GM21717 (cell line): ENCODE data around the gene CDC42BPB.

Experiments
- ATAC-seq: cut with Tn5 transposase; IDR thresholded peaks from one replicate; pipeline ENCODE4 v1.9.1; 2021; ENCODE audit warnings: mild to moderate bottlenecking, moderate library complexity; ENCODE audit not compliant: unreplicated experiment

The CDC42BPB gene

DNA sequence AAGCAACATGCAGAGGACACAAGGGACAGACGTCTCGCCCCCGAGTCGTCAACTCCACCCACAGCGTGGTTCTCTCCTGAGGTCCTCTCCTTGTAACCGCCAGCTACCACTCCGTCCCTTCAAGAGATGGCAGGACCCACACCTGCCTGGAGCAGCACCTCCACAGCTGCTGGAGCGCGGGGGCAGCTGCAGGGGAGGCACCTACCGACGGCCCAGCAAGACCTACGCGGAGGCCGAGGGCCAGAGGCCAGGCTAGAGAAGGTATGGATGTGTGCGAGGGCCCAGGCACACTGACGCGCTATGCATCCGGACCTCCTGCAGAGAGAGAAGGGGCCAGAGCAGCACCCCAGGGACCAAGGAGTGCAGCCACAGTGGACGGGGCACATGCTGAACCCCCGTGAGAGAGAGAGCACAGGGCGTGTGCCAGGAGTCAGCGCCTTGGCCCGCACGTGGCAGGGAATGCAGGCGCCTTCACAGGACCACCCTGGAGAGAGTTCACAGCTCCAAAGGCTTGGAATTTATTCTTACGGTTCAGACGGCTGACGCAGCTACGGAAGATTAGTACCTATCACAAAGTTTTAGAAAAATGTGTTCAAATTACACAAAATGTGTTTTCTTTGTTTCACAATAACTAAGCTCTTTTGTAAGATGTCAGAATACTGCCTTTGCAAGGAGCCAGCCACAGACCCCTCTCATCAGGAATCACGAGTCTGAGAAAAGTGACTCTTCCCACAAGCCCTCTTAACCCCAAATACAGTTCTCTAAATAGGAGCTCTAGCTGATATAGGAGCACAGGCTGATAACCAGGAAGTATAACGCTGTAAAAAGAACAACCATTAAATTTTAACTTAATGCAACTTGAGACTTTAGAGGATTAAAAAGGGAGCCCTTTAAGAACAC is 36.8 kb downstream of the CDC42BPB start:
- no peak for ATAC-seq

DNA sequence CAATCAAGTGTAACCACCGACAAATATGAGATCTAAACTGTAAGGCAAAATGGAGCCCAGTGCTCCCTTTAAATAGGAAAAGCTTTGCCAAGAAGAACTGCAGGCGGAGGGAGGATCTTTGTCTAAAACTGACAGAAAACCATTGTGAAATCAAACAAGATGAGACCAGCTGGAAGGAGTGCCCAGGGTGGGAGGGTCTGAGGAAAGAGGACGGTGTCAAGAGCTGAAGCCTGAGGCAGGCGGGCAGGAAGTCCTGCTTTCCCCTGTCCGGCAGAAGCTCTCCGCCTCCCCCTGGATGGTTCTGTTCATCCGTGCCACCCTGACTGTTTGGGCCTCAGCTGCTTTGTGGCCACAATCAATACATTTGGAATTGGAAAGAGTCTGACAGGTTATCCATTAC is 37.5 kb downstream of the CDC42BPB start:
- ATAC-seq, result no peak

DNA sequence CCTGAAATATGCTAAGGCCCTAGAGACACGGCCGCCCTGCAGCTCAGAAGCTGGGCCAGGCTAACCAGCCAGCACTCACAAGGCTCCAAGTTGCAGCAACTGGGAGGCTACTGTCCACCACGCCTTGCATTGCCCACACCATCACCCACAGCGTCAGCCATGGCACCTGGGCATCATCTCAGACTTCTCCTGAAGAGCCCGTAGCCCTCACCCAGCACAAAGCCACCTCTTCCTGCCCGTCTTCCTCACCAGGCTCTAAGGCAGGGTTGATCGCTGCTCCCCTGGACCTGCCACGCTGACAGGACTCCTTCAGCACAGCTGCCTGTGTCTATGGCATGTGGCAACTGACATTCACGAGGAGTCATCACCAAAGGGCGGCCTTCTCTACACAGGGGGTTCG is 38.1 kb downstream of the CDC42BPB start:
- ATAC-seq, result no peak

DNA sequence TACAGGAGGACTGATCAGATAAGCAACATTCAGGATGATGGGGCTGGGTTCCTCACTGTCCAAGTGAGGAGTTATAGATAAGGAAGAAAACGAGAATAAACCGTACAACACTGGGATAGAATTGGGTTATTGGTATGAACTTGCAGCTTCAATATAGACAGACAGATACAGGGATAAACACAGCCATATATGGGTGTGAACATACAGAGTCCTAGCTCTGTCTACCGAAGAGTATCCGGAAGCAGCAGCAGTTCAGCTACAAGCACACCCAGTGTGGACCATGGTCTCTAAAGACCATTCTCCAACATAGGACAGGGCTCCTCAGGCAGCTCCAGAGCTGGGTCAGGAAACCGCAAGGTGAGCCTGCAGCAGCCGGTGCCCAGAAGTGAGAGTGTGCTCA is 40.8 kb downstream of the CDC42BPB start:
- ATAC-seq, result no peak

DNA sequence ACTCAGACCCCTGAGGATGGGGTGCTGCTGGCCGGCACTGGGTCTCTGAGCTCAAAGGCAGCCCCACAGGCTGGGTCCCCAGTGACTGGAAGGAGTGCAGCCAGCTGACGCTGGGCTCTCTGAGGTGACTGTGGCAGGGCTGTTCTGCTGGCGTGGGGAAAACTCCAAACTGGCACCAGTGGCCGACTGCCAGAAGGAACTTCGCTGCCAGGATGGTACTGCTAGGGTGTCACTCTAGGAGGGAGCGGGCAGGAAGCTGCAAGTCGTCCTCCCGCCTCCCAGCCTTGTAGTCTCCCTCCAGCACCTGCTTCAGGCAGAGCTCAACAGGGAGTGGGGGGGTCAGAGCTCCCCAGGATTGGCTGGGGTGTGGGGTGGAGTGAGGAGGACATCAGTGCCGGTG is 41.3 kb downstream of the CDC42BPB start:
- no peak for ATAC-seq

DNA sequence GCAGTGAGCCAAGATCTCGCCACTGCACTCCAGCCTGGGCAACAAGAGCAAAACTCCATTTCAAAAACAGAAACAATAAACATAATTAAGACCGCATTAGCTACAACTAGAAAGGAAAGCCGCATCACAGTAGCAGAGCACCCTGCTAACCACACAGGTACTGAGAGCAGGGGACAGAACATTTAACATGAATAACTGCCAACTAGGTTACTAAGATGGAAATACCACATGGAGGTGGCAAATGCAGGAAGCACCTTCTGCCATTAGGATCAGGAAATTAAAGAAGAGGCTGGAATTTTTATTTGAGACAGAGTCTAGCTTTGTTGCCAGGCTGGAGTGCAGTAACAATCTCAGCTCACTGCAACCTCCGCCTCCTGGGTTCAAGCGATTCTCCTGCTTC is 41.9 kb downstream of the CDC42BPB start:
- ATAC-seq, result no peak

DNA sequence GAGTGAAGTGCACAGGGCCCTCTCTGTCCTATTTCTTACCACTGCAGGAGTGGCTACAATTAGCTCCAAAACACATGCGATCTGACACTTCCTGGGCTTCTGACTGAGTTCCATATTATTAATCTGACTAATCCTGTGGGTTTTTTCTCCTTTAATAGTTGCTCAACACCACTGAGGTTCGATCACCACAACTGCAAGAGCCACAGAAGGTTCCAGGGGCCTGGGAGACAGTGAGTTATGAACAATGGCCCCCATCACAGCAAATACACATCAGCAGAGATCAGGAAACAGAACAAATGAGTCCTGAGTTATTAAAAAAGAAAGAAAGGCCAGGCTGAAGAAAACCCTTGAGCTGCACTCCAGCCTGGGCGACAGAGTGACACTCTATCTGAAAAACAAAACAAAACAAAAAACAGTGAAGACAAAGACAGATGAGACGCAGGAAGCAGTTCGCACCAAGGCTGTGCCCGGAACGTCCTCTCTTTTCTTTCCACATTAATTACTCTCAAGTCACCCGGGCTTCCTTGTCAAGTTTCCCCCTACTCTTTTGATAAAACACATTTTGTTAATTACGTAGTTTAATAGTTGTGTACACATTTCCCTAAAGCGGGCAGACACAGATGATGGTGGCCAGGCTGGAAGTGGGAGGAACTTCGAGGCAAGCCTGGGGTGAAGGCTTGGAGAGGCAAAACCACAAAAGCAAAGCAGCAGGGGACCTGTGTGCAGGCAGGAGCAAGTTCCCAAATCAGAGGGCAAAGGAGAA is 42.7 kb downstream of the CDC42BPB start:
- ATAC-seq, result no peak

DNA sequence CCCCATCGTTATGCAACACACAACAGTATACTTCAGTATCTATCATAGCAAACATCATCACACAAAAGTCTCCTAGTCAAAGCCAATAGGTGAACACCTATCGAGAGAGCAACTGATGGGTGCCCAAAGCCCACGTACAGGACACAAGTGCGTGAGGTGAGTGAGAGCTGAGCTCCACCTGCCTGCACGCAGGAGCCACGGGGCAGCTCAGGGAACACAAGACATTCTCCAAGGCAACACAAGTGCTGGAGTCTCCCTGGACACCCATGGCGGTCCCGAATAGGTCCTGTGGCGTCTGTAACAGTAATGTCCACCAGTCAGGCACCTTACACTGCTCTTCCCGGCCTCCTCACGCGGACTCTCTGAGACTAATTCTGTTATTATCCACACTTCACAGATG is 44.3 kb downstream of the CDC42BPB start:
- ATAC-seq, result no peak

DNA sequence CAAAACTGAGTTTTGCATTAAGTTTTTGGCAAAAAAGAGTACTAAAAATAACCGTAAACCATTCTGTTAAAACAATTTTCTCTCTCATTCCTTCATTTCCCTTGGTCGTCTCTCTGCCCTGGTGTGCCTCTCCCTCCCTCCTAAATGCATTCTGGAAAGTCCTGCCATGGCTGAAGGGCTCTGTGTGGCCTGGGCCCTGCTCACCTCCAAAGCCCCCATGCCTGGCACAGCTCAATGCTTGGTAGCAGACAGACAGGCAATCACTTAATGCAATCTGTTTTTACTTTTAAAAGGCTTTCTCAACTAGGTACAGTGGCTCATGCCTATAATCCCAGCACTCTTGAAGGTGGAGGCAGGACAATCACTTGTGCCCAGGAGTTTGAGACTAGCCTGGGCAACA is 47.8 kb downstream of the CDC42BPB start:
- ATAC-seq, result no peak

DNA sequence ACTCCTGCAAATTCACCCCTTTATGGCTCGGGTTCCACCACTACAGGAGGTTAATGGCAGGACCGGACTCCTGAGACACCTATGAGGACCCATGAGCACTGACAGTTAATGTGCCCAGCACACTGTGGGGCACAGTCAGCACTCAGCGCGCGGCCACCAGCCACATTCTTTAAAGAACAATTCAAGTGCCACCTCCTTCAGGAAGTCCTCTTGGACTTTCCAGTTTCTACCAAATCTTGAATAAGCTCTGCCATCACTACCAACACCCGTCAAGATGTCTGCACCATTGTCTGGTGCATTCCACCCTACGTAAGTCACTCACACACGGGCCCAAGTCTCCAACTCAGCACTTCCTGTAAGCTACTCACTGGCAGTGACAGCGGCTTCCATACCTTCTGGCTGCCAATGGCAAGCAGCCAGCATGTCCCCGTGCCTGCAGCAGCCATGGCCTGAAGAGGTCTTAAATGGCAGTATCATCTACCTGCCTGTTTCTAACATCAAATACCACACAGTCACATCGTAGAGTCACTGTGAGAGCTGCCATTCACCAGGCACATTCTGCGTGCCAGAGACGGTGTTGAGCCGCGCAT is 48.5 kb downstream of the CDC42BPB start:
- no peak for ATAC-seq

DNA sequence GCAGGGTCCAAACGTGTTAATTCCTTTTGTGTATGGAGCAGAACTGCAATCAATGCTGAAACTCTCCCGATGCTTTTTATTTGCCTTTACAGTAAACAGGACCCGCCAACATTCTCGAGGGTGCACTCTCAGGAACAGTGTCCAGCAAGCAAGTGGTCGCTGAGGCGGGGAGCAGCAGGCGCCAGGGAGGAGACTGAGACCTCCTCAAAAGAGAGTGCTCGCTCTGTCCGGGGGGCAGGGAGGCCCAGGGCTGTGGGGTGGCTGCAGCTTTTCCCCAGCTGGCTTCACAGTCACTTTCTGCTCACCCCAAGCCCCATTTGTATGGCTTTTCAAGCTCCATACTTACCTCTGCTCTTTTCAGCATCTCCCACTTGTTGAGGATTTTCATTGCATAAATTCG is 49.2 kb downstream of the CDC42BPB start:
- ATAC-seq, result no peak

DNA sequence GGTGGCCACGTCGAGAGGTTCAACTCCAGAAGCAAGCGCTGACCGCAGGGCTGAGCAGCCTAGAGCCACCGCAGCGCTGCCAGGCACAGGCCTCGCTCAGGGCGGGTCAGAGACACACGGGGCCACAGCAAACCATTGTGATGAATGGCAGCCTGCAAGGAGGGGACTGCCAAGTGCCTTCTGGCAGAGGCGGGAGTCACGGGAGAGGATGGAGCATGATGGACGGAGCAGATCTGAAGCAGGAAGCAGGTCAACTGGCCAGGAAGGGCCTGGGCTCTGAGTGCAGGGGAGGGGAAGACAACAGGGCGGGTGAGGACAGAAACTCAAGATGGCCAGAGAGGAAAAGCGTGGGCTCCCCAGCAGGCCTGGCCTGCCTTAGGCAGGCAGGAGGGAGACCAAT is 49.8 kb downstream of the CDC42BPB start:
- ATAC-seq, result no peak

DNA sequence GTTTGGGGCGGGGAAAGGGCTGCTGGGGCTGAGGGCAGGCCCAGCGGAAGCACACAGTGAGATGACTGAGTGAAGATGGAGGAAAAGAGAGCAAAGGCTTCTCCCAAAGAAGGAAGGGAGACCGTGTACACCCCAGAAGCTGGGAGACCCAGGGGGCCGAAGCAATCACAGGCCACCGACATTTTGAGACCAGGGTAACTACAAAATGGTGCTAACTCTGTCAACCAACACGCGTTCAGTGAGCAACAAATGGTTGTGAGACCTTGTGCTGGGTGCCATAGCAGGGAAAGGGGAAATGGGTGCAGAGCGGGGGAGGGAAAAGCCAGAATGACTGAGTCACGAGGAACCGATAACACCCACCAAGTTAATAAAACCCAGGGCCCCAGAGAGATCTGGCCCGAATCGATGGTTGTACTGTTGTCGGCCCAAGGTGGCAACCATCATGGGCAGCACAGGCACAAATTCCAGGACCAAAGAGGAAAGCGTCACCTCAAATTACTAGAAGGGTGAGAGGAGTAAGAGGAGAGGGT is 50.3 kb downstream of the CDC42BPB start:
- ATAC-seq, result no peak

DNA sequence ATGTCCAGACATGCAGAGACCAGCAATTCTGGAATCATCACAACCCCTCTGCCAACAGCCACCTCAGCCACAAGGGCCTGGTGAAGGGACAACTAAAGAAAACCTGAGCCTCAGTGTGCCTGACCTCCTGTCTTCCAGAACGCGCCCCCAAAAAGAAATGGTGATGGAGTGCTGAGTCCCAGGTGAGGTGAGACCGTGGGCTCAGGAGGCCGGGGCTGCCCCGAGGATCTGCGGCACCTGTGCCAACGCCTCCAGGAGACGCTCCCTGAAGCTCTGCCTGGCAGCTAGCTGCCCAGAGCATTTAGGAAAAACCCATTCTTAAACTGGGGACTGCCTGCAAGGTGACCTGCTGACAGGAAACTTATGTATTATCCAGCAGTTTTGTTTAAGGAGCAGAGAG is 51.2 kb downstream of the CDC42BPB start:
- ATAC-seq, result no peak

DNA sequence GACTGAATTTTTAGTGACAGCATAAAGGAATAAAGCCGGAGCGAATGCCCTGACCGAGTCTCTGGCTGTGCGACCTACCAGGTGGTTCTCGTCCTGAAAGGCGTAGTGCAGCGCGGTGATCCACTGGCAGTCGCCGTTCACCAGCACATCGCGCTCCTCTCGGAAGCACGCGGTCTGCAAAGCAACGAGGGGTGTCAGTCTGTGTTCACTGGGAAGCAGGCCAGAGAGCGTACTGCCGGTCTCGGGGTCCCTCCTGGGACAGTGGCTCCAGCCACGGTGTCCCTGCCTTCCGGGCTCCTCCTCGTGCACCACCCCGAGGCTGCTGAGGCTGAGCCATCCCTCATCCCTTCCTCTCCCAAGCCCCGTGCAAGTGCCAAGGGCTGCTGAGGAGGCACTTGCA is 53.5 kb downstream of the CDC42BPB start:
- ATAC-seq, result no peak

DNA sequence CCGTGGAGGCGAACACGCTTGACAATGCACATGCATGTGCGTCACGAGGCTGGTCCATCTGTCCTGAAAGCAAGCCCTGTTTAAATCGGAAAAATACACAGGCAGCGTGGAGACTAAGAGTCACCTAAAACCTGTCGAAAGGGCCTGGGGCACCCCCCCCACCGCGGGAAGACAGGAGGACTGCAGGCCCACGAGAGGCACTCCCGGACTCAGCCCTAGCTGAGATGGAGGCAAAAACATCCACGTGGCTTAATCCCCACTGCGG is 54.1 kb downstream of the CDC42BPB start:
- no peak for ATAC-seq

DNA sequence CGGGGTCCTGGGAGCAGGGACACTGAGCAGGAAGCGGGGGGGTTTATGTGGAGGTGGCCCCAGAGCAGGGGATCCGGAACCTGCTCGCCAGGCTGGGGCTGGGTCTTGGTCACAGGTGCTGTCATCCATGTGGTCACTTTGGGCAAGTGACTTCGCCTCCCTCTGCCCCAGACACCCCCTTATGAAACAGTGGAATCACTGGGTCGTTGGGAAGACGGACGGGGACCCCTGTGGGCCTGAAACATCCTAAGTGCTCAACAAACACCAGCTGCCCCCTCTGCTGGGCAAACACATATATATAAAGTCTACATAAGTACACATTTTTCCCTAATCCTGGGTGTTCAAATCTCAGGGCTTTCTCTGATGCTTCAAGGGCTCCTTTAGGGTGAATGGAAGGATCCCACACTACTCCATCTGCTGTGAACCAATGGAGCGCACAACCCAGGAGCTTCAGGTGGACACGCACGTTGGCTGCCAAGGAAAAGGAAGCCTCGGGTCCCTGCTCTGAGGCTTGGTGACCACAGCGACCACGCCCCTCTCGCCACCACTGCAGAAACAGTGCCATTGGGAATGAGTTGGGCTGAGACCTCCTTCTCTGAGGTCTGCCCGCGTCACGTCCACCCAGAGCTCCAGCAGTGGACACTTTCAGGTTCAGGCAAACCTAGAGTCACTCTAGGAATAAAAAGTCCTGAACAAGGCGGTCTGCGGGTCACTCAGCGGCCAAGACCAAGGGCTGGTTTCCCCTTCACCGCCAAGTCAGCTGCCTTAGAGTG is 54.6 kb downstream of the CDC42BPB start:
- ATAC-seq, result no peak

DNA sequence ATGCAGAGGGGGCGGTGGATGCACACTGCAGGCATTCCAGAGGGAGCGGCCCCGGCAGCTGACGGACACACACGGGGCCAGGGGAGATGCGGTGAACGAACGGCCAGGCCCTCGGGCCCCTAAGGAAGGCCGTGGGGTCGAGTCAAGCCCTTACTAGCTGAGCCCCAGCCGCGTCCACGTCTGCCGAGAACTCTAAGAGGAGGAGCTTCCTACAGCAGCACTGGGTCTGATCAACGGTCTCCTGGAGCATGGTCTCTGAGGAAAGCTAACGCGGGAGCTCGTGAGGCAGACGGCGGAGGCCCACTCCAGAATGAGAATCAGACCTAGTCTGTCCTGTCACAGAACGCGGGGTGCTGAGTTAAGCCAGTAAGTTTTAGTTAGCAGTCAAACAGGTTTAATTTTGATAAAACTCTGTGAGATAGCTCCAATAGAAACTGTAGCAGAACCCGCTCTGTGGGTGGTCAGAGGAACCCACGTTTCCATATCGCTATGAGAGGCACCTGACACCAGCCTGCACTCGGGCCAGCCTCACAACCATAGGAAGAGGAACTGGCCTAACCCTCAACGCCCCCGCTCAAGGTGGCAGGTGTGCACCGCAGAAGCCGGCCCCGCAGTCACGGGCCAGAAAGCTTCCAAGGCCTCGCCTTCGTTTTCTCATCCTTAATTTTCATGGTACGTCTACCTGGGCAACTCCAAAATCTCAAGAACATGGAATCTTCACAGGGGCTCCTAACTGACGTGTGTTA is 55.5 kb downstream of the CDC42BPB start:
- ATAC-seq, result no peak

DNA sequence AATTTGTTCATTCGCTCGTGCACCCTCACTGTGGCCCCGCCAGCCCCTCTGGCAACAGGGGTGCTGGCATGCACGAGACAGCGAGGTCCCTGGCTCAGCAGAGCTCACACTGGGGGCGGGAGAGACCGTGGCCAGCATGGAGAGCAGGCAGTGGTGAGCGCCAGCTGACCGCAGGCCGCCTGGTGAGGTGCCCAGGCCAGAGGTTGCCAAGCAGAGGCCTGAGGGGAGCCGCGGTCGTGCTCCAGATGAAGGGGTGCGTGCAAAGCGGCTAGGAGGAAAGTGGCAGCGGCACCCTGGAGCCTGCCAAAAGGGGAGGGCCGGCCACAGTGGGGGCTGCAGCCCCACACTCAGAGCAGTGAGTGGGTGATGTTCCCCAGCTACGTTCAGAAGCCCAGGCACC is 56.1 kb downstream of the CDC42BPB start:
- no peak for ATAC-seq

DNA sequence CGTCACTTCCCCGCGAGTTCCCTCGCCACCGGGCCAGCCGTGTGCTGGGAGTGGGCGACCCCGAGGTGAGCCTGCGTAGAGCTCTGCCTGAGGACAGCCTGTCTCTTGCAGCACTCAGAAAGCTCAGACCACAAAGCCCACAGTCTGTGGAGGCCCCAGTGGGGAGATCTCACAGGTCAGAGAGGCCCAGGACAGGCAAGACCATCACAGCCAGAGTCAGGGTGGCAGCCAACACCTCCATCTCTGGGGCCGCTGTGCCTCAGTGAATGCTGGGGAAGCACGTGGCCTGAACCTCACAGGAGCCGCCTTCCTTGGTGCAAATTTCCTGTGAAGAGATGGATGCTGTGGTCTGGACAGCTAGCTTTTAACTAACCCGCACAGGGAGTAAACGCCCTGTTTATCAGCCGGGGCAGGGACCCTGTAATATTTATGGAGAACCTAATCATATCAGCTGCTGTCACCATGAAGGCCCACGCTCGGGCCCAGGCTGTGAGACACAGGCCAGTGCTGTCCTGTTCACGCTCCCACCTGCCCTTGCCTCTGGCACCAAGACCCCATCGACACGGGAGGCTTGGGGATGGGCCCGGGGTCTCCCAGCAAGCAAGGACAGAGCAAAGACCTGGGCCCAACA is 56.9 kb downstream of the CDC42BPB start:
- no peak for ATAC-seq
